HG03354 (cell line): ENCODE measurements around the gene BLNK.

Source experiments
- ATAC-seq: cut with Tn5 transposase; IDR thresholded peaks from one replicate; pipeline ENCODE4 v1.9.1; 2021; ENCODE audit warnings: mild to moderate bottlenecking; ENCODE audit not compliant: unreplicated experiment, poor library complexity, severe bottlenecking

Gene BLNK

GRCh38 chr10:96289218-96289910 is 18.0 kb upstream of the BLNK start:
- ATAC-seq: no peak

- peak; percentile 60 for ATAC-seq
Measured at GRCh38 chr10:96288151-96288621, 16.8 kb upstream of the BLNK start.

GRCh38 chr10:96287392-96288105 is 16.2 kb upstream of the BLNK start:
- peak; percentile 72 for ATAC-seq

GRCh38 chr10:96285331-96285752 is 14.0 kb upstream of the BLNK start:
- ATAC-seq: no peak

GRCh38 chr10:96283756-96284155 is 12.4 kb upstream of the BLNK start:
- no peak for ATAC-seq

GRCh38 chr10:96283351-96283750 is 12.0 kb upstream of the BLNK start:
- no peak for ATAC-seq

- no peak for ATAC-seq
Measured at GRCh38 chr10:96281444-96282029, 10.2 kb upstream of the BLNK start.

- no peak for ATAC-seq
Measured at GRCh38 chr10:96280859-96281258, 9.5 kb upstream of the BLNK start.

GRCh38 chr10:96279191-96279641 is 7.8 kb upstream of the BLNK start:
- peak; percentile 74 for ATAC-seq

- no peak for ATAC-seq
Measured at GRCh38 chr10:96276831-96277230, 5.5 kb upstream of the BLNK start.

GRCh38 chr10:96276426-96276825 is 5.1 kb upstream of the BLNK start:
- ATAC-seq: no peak

GRCh38 chr10:96275685-96276418 is 4.5 kb upstream of the BLNK start:
- ATAC-seq: no peak

- no peak for ATAC-seq
Measured at GRCh38 chr10:96272316-96273280, 1.2 kb upstream of the BLNK start.

GRCh38 chr10:96270571-96270970 is 798 bp downstream of the BLNK start:
- ATAC-seq: no peak

GRCh38 chr10:96269438-96270300 is 1.7 kb downstream of the BLNK start:
- no peak for ATAC-seq

GRCh38 chr10:96268341-96268909 is 2.9 kb downstream of the BLNK start:
- ATAC-seq: no peak

GRCh38 chr10:96267234-96267705 is 4.1 kb downstream of the BLNK start:
- ATAC-seq: no peak
